GM18502 (cell line): ENCODE data around the gene SH3PXD2B.
"Not testable (repeated sequence)": the region's sequence is repeated elsewhere in the genome, so short reads cannot be mapped to it uniquely, and the experiment has no call there.

ENCODE experiments used
- ATAC-seq: cut with Tn5 transposase; IDR thresholded peaks from one replicate; pipeline ENCODE4 v1.9.1; 2021; ENCODE audit warnings: mild to moderate bottlenecking; ENCODE audit not compliant: unreplicated experiment, poor library complexity

SH3PXD2B gene

DNA sequence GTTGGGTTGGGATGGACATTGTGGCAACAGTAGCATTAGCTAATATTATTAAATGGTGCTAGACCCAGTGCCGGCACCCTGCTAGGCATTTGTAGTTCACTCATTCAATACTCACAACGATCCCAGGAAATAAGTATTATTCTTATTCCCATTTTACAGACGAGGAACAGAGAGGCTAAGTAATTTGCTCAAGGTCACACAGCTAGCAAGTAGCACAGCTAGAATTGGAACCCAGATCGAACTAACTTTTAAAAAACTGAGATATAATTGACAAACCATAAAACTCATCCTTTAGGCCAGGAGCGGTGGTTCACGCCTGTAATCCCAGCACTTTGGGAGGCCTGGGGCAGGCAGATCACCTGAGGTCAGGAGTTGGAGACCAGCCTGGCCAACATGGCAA, 79.5 kb downstream of the SH3PXD2B start:
- ATAC-seq, result no peak

DNA sequence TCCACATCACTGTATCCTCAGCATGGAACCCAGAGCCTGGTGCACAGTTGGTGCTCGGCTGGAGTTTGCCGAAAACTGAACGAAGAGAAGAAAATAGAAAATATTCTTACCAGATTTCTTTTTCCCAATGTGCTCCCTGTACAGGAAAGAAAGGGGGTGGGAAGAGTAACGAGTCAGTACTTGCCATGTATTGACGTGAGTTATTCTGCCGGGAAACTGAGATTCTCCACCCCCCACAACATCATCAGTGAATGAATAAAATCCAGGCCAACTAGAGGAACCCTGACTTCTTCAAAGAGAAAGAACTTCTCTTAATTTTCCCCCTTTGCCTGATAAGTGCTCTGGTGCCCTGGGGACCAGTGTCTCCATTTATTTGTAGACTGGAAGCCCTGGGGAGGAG, 80.6 kb downstream of the SH3PXD2B start:
- ATAC-seq, result no peak

DNA sequence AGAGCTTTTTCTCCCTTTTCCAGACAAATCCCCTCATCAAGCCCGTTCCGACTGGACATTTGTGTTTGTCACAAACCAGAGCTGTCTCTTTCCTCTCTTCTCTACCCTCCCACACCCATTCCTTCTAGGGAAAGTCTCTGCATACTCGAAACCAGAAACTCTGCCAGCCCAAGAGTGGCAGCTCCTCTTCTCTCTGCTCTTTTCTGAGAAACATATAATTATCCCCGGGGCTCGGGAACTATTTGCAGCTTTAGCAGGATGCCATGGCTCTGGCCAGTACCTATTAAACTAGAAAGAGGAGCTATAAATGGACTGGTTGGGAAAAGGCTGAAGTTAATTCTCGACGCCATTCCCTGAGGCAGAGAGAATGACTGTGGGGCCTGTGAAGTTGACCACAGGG, 82.6 kb downstream of the SH3PXD2B start:
- ATAC-seq, result no peak

DNA sequence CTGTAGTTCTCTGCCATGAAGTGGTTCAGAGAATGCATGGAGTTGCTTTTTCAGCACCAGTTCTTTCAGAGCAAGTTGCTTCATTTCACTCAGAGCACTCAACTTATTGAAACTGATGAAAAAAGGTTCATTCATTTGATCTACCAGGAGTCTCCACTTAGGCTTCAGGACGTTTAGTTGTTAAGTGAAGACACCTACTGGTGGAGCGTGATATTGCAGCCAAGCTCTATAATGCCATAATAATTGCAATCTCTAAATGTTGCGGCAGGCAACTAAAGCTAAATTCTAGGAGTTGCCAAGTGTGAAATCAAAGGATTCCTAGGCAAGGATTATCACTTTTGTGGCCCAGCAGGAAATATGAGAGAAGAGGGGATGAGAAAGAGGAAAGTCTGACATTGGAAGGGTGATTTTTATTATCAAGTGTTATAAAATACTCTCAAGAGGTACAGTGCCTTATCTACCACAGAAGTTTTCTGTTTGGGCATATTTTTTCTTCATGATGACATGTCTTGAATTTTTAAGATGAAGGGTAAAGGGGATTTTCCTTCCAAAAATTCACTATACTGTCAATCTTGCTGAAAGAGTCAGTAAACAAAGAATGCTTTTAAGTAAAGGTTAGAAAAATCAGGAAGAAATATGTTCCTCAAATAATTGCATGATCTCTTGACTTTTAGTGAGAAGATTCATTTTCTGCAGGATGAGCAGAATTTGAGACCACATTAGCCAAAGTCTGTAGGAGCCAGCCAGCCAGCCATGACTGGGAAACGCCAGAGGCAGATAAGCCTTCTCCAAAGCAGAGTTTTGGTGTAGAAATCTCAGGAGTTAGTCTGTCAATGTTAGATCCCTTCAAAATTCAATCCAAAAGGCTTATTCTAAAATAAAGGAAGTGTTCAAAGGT, 83.4 kb downstream of the SH3PXD2B start:
- ATAC-seq, result no peak

DNA sequence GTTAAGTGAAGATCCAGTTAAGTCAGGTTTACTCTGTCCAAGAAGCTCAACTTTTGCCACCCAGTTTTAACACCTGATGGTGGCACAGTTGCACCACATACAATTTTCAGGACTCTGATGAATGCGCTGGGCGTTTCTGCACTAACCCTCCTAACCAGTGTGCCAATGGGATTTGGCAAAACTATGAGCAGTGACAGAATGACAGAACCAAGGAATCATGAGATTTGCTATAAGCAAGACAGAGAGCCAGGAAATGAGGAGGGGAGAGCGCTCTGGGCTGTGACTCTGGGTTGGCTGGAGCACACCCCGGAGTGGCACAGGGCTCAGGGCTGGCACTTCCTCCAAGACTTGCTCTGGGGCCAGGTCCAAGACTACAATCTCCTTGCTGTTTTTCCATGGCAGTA, 84.1 kb downstream of the SH3PXD2B start:
- no peak for ATAC-seq

DNA sequence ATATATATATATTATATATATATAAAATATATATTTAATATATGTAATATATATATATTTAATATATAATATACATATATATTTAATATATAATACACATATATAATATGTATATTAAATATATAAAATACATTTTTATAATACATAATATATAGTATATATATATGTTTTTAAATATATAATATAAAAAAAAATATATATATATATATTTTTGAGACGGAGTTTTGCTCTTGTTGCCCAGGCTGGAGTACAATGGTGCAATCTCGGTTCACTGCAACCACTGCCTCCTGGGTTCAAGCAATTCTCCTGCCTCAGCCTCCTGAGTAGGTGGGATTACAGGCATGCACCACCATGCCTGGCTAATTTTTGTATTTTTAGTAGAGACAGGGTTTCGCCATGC, 85.6 kb downstream of the SH3PXD2B start:
- not testable (repeated sequence) for ATAC-seq

DNA sequence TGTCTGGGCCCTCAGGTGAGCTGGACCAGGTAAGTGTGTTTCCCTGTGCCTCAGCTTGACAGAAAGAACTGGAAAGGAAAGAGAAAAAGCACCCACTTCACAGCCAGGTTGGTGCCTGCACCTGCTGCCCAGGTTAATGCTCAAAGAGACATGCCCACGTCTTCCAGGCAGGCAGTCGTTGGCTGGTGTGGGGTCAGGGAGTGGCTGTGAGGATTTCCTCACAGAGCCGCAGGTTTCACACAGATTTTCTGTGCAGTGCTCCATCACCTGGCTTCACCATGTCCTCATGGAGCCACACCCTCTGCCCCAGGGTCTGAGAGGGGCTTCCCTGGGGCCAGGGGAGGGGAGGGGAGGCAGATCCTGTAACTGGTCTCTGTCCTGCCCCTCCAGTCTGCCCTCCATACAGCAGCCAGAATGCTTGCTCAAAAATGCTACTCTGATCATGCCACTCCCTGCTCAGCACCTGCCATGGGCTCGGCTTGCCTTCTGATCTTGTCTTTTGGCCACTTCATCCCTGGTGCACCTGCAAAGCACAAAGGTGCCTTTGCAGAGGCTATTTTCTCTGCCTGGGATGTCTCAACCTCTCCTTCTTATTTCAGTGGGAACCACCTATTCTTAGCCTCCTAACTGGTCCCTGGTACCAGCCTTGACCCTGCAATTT, 88.2 kb downstream of the SH3PXD2B start:
- ATAC-seq, result no peak

DNA sequence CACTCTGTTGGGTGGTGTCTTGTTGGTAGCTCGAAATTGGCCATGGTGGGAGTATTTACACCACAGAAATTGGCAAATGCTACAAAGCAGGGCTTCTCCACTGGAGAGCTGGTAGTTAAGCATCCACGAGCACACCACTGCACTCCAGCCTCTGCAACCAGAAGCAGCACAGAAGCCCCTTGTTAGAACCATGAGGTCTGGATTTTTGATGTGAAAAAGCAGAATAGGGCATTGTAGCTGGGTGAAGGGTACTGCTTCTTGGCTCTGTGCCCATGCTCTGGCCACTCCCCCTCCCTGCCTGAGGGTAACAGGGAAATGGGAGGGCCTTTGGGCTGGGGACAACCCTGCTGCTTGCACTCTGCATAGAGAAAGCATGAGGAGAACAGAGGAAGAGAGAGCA, 89.6 kb downstream of the SH3PXD2B start:
- ATAC-seq, result no peak

DNA sequence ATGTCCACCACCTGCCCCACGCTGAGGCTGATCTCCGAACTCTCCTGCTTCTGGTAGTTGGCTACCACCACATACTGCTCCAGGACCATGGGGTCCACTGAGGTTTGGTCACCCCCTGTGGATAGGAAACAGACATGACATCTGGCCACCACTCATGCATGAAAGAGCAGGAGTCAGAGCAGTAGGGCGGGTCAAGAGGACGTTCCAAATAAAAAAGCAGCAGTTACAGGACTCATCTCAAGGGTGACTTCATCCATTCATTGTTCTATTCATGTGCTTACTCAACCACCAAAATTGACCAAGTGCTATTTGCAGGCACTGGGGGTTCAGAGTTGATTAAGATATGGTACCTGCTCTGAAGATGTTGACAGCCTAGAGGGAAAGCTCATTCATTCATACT, 91.6 kb downstream of the SH3PXD2B start:
- ATAC-seq, result no peak

DNA sequence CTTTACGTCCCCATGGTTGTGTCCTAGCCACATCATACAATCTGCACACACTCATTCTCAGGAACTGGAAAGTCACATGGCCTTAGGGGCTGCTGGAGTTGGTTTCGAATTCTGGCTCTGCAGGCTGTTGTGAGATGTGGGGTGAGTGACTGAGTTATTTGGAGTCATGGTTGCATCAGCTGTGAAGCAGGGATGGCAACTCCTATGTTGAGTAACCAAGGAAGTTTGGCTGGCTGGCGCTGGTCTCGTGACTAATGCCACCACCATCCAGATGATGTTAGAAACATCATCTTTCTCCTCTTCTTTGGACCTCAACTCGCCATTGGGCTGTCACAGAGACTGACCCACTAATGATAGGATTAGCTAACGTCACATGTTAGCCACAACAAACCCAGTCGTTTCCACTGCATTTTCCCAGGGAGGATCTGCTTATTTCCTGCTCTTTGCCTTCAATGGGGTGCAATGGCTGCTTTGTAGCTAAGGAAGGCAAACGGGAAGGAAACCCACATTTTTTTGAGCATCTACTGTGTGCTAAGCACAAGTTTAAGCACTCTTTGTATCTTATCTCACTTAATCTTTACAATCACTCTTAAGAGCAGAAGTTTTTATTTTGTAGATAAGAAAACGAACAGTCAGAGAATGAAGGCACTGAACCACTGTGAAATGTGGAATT, 92.6 kb downstream of the SH3PXD2B start:
- no peak for ATAC-seq

DNA sequence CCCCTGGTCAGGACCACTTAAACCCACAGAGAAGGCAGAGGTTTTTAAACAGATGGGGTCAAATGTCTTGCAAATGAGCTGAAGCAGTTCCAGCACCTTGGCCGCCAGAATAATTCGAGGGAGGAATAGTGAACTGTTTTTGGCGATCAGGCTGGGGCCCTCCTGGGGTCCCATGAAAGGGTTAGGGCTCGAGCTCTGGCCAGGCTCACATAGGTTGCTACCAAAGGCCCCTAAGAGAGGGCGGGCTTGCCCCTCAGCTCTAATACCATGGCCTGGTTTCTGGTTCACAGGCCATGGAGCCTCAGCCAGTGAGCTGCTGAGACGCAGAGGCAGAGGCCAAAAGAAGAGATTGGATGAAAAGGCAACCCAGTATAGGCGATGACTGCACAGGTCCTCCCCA, 96.0 kb downstream of the SH3PXD2B start:
- no peak for ATAC-seq

DNA sequence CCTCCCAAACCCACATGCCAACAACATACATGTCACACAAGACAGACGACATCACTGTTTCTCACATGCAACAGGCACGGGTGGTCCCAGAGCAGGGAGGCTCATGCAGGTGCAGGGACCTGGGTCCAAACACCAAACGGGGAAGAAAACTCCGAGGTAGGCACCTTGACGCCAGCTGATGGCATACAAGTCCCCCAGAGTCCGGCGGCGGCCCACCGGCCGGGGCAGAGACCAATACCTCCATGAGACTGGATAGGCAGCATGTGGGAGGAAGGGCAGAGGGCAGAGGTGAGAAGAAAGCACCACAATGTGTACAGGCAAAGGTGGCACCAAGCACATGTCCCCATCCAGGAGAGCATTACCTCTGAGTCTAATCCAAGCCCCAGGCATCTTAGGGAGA, 97.8 kb downstream of the SH3PXD2B start:
- ATAC-seq, result no peak

DNA sequence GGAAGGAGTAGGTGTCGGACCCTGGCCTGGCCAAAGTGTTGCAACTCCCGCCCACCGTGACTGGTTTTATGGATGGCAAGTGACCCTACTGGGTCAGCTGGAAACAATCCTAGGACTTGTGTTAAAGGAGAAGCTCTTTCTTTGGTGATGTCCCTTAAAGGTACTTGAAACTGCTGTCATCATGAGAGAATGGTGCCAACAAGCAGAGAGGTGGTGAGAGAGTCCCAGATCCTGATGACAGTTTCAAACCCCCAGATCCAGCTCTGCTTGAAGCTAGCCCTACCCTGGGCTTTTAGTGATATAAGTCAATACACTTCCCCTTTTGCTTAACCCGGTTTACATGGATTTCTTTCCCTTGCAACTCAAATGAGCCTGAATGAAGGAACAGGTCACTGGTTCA, 98.3 kb downstream of the SH3PXD2B start:
- no peak for ATAC-seq

DNA sequence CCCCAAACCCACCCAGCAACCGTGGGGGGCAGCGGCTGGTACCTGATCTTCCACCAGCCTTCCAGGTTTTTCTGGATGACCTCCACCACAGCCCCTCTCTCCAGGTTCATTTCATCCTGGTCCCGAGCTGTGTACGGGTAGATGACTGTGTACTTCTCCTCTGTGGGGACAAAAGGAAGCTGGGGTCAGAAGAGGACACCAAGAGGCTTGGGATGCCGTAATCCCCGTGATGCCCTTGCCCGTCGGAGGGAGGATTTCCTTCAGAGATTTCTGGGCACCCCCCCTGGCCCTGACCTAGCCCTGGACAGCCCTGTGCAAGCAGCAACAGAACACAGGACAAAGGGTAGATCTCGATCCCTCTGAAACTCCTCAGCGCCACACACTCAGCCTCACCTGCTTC, 100.5 kb downstream of the SH3PXD2B start:
- ATAC-seq, result no peak

DNA sequence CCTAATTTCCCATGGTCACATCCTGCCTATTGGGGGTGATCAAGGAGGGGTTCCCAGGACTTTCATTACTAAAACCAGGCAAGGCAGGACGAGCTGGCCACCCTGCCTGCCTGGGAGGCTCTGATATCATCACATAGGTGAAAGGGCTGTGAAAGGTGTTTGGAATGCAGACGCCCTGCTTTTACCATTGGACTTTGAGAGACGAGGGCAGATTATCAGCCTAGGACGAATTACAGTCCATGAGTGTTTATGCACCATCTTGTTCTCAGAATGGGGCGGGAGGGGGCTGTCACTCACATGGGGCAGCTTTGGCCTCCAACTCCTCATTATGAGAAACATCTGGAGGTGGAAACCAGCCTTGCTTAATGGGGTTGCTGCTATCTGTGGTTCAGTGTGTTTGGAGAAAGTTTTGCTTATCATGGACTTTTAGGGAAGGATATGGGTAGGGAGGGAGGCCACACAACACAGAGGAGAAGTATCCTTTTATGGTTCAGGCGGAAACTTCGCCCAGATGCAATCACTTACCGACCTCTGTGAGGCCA, 101.0 kb downstream of the SH3PXD2B start:
- no peak for ATAC-seq

DNA sequence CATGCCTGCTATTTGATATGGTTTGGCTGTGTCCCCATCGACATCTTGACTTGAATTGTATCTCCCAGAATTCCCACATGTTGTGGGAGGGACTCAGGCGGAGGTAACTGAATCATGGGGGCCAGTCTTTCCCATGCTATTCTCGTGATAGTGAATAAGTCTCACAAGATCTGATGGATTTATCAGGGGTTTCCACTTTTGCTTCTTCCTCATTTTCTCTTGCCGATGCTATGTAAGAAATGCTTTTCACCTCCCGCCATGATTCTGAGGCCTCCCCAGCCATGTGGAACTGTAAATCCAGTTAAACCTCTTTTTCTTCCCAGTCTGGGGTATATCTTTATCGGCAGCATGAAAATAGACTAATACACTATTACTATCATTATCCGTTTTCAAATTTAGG, 101.8 kb downstream of the SH3PXD2B start:
- not testable (repeated sequence) for ATAC-seq

DNA sequence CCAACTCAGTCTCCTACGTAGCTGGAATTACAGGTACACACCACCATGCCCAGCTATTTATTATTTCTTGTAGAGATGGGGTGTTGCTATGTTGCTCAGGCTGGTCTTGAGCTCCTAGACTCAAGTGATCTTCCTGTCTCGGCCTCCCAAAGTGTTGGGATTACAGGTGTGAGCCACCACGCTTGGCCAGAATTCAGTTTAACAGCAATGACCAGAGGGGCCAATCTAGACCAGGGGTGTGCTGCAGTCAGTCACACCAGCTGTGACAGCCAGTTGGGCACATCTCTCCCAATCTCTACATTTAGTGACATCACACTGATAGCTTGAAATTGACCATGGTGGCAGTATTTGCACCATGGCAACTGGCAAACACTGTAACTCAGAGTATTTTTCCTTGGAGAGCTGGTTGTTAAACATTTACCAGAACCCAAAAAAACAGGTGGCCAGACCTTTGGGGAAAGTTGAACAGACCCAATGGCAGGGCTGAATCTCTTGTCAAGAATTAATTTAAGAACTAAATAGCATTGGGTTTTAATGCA, 103.0 kb downstream of the SH3PXD2B start:
- ATAC-seq, result no peak

DNA sequence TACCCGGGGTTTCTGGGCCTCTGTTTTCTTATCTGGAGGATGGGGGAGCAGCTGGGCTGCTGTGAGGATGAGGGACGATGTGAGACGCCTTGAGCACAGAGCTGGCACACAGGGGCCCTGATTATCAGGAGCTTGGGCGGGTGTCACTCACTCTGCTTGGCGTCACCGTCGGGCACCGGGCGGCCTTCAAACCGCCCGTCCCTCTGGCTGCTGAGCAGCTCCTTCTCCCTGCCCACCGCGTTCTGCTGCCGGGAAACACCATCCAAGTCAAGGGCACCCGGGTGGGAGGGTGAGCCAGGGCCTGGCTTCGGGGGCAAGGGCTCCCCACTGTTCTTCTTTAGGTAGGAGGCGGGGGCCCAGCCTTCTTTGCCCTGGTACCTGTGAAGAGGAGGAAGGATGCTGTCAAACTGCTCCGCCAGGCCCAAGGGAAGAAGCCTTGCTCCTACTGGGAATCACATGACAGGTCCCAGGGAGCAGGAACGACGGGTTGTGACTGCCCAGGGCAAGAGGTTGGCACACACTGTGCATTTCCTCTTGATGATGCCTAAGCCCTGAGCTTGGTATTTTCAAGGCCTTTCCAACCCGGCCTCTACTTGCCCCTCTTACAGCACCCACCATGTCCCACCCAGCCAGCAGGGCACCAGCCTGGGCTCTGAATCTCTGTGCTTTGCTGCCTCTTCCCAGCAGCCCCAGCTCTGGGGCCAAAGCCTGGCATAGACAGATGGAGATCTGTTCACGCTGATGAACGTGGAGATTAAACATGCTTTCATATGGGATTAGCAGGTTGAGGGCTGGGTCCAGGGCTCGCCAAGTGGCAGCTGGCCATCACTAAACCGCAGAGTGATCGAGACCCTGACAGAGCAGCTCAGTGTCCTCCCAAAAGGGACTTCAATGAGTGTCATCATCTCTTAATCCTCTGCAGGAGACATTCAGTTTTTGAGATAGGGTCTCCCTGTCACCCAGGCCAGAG, 103.8 kb downstream of the SH3PXD2B start:
- ATAC-seq, result no peak

DNA sequence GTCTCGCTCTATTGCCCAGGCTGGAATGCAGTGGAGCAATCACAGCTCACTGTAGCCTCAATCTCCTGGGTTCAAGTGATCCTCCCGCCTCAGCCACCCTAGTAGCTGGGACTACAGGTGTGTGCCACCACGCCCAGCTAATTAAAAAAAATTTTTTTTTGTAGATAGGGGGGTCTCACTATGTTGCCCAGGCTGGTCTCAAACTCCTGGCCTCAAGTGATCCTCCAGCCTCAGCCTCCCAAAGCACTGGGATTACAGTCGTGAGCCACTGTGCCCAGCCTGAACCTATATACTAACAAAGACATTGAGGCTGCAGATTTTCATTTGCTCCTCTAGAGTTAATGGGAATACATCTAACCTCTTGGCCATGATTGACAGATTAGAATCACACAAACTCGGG, 105.6 kb downstream of the SH3PXD2B start:
- ATAC-seq, result not testable (repeated sequence)

DNA sequence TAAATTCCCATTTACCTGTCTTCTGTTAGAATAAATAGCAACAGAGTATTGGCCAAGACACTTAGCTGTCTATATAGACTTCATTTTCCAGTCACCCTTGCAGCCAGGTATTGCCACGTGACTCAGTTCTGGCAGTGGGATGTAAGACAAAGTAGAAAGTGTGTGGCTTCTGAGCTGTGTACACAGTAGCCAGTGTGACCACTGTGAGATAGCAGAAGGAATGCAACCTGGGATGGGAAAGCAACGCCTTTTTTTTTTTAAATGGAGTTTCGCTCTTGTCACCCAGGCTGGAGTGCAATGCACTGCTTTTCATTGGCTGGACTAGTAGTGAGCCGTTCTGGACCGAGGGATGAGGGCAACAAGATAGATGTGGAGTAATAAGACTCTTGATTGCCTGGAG, 106.2 kb downstream of the SH3PXD2B start:
- ATAC-seq, result no peak
